Left lobe of liver (tissue), 1 donor: Measurements from ENCODE around the gene PRC1. TPM values are rescaled to one million over a fixed set of nuclear protein-coding genes. Genes with fewer than 3 reads are reported as not detected.

ENCODE experiments used
- total RNA-seq: library from RNA; stranded (reverse); gene quantifications from one replicate; pipeline ENCODE4 v1.2.1, GENCODE V29; 2021
- donor health status: DM: no; HTN: yes; CAD: no.

The PRC1 gene
- total RNA-seq, 1 donor from 2014 or later = 1.2 TPM

Other genes starting within 250 kb of the PRC1 start
- gene FURIN, start 125.9 kb downstream of the PRC1 start, total RNA-seq = 281 TPM
- 39.4 TPM for gene FES, start 110.0 kb downstream of the PRC1 start, total RNA-seq
- gene MAN2A2, start 91.2 kb downstream of the PRC1 start, total RNA-seq = 96.9 TPM
- gene HDDC3, start 62.0 kb downstream of the PRC1 start, total RNA-seq = 9.0 TPM
- gene UNC45A, start 59.2 kb downstream of the PRC1 start, total RNA-seq = 32.7 TPM
- 7.7 TPM for gene RCCD1, start 39.7 kb downstream of the PRC1 start, total RNA-seq
- 4.5 TPM for gene VPS33B, start 28.1 kb upstream of the PRC1 start, total RNA-seq
- gene SV2B, start 105.7 kb upstream of the PRC1 start, total RNA-seq = 0.60 TPM